ENCODE measurements around the gene NEU3.
A peak's percentile ranks its signal among the peaks of the same experiment; 100 is the strongest.

The NEU3 gene, protein sequence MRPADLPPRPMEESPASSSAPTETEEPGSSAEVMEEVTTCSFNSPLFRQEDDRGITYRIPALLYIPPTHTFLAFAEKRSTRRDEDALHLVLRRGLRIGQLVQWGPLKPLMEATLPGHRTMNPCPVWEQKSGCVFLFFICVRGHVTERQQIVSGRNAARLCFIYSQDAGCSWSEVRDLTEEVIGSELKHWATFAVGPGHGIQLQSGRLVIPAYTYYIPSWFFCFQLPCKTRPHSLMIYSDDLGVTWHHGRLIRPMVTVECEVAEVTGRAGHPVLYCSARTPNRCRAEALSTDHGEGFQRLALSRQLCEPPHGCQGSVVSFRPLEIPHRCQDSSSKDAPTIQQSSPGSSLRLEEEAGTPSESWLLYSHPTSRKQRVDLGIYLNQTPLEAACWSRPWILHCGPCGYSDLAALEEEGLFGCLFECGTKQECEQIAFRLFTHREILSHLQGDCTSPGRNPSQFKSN

DNA sequence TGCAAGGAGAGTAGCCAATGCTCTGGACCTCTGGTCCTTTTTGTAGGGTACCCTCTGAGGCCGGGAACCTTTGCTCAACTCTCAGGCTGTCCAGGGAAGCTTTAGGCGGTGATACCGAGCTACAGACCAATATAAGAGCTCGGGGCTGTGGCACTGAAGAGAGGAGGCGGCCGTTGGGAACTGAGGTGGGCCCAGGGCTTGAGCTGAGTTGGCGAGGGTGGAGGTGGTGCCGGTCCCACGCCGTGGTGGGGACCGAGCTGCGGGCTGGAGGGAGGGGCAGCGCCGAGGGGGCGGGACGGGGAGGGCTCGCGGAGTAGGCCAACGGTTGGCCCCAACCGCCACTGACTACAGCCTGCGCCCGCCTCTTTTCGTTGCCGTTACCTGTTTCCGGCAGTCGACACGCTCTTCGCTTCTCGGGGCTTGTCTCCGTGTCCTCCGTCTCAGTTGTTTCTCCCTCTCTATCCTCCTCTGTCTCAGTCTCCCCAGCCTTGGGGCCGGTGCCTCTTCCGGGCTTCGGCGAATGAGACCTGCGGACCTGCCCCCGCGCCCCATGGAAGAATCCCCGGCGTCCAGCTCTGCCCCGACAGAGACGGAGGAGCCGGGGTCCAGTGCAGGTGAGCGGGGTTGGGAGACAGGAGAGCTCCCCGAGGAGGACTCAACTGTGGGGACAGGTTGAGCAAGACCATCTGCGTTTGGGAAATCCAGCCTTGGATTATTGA is at the start of gene NEU3:
TSS of gene NEU3 (plus strand) at position 393 of the 719 bp plus-strand sequence. CDS start at position 521, 128 bp downstream.
- H3K4me3 ChIP-seq (ENCODE audit: low read depth, low read length), result peak within 1 kb of the TSS; percentile 88
- H3K9me3 ChIP-seq (ENCODE audit: control insufficient read depth, insufficient read depth, low read depth, low read length), result no peaks in the 10 kb centered on the region
- H3K27ac ChIP-seq (ENCODE audit: low read depth, low read length), result 0 out of 2 replicates have a peak within 1 kb of the TSS, but pooled peaks have one; percentile 12
- no peaks in the 10 kb centered on the region for H3K27me3 ChIP-seq (ENCODE audit: control insufficient read depth, insufficient read depth, low read length)
- peaks cover 7% of the 10 kb centered on the region; the same call in 1 of the 2 replicates for H3K4me1 ChIP-seq (ENCODE audit: control insufficient read depth, insufficient read depth, low read length)
- no peaks in the 10 kb centered on the region for H3K36me3 ChIP-seq (ENCODE audit: control insufficient read depth, insufficient read depth, low read length)
- peak within 1 kb of the TSS; percentile 67 for H3K9ac ChIP-seq (ENCODE audit: low read length)

DNA sequence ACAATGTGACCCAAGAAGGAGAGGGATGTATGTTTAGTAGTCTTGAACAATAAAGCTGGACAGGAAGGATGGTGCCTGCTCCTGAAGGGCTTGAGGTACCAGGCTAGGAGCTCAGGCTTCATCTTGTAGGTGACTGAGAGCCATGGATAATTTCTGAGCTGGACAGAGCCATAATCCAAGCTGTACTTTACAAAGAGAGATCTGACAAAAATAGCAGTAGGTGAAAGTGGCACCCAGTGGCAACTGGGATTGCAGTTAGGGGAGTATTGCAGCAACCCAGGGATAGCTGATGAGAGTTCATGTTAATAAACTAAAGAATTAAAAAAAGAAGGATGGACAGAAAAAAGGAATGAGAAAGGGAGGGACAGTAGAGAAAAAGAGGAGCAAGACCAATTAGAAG is 47.2 kb upstream of the NEU3 start:
- no peaks in the 10 kb centered on the region for H3K9me3 ChIP-seq (ENCODE audit: control insufficient read depth, insufficient read depth, low read depth, low read length)
- no peak overlapping the region for H3K4me3 ChIP-seq (ENCODE audit: low read depth, low read length)
- H3K36me3 ChIP-seq (ENCODE audit: control insufficient read depth, insufficient read depth, low read length), result peaks cover 1% of the 10 kb centered on the region
- no peaks in the 10 kb centered on the region for H3K4me1 ChIP-seq (ENCODE audit: control insufficient read depth, insufficient read depth, low read length)
- H3K9ac ChIP-seq (ENCODE audit: low read length), result no peak overlapping the region
- no peaks in the 10 kb centered on the region for H3K27me3 ChIP-seq (ENCODE audit: control insufficient read depth, insufficient read depth, low read length)
- no peak overlapping the region for H3K27ac ChIP-seq (ENCODE audit: low read depth, low read length)

- Histone ChIP-seq H3K9me3 (ENCODE audit: control insufficient read depth, insufficient read depth, low read depth, low read length) (no peaks in the 10 kb centered on the region), H3K9ac (ENCODE audit: low read length) (no peak overlapping the region), H3K36me3 (ENCODE audit: control insufficient read depth, insufficient read depth, low read length) (no peaks in the 10 kb centered on the region; the same call in 1 of the 2 replicates), H3K4me3 (ENCODE audit: low read depth, low read length) (no peak overlapping the region), H3K27ac (ENCODE audit: low read depth, low read length) (no peak overlapping the region), H3K4me1 (ENCODE audit: control insufficient read depth, insufficient read depth, low read length) (no peaks in the 10 kb centered on the region), H3K27me3 (ENCODE audit: control insufficient read depth, insufficient read depth, low read length) (no peaks in the 10 kb centered on the region)
Measured at GRCh38 chr11:74942073-74942759, 46.5 kb upstream of the NEU3 start.

DNA sequence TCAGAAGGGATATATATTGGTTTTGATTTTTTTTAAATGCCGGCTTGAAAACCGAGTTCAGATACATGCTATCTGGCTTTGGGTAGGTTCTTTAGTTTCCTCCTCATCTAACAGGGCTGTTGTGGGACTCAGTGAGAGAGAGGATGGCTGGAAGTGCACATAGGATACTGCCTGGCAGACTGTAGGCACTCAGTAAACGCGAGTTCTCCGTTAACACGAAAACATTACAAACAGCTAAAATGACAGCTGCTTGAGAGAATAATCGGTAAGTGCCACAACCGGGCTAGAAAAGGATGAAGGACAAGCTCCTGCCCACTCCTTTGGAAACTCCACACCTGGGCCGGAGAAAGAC is 40.2 kb upstream of the NEU3 start:
- Histone ChIP-seq H3K9me3 (ENCODE audit: control insufficient read depth, insufficient read depth, low read depth, low read length) (no peaks in the 10 kb centered on the region), H3K27ac (ENCODE audit: low read depth, low read length) (no peak overlapping the region), H3K4me3 (ENCODE audit: low read depth, low read length) (peak overlapping the region; percentile 84), H3K4me1 (ENCODE audit: control insufficient read depth, insufficient read depth, low read length) (peaks cover 7% of the 10 kb centered on the region; the same call in 1 of the 2 replicates), H3K36me3 (ENCODE audit: control insufficient read depth, insufficient read depth, low read length) (peaks cover 9% of the 10 kb centered on the region; the same call in 1 of the 2 replicates), H3K9ac (ENCODE audit: low read length) (peak overlapping the region; percentile 96), H3K27me3 (ENCODE audit: control insufficient read depth, insufficient read depth, low read length) (no peaks in the 10 kb centered on the region)

GRCh38 chr11:74948898-74949752 is 39.6 kb upstream of the NEU3 start, which contains the start of the genes SPCS2 and XRRA1:
Gene SPCS2, plus strand, starts transcription at chr11:74949266. Its CDS starts 20 bp downstream, at chr11:74949286.
Gene XRRA1, minus strand, starts transcription at chr11:74949091. Its CDS starts 8,213 bp downstream, at chr11:74940878.
- H3K4me1 ChIP-seq (ENCODE audit: control insufficient read depth, insufficient read depth, low read length), result peaks cover 7% of the 10 kb centered on the region; the same call in 1 of the 2 replicates
- peak within 1 kb of the TSS; percentile 84 for H3K4me3 ChIP-seq (ENCODE audit: low read depth, low read length)
- H3K27me3 ChIP-seq (ENCODE audit: control insufficient read depth, insufficient read depth, low read length), result no peaks in the 10 kb centered on the region
- H3K9ac ChIP-seq (ENCODE audit: low read length), result peak within 1 kb of the TSS; percentile 96
- H3K36me3 ChIP-seq (ENCODE audit: control insufficient read depth, insufficient read depth, low read length), result peaks cover 10% of the 10 kb centered on the region
- peak within 1 kb of the TSS; percentile 69 for H3K27ac ChIP-seq (ENCODE audit: low read depth, low read length)
- H3K9me3 ChIP-seq (ENCODE audit: control insufficient read depth, insufficient read depth, low read depth, low read length), result no peaks in the 10 kb centered on the region

- peaks cover 7% of the 10 kb centered on the region; the same call in 1 of the 2 replicates for H3K4me1 ChIP-seq (ENCODE audit: control insufficient read depth, insufficient read depth, low read length)
- no peaks in the 10 kb centered on the region for H3K9me3 ChIP-seq (ENCODE audit: control insufficient read depth, insufficient read depth, low read depth, low read length)
- H3K36me3 ChIP-seq (ENCODE audit: control insufficient read depth, insufficient read depth, low read length), result peaks cover 14% of the 10 kb centered on the region
- H3K4me3 ChIP-seq (ENCODE audit: low read depth, low read length), result peak overlapping the region; percentile 84
- 0 out of 2 replicates have a peak overlapping the region, but pooled peaks have one; percentile 69 for H3K27ac ChIP-seq (ENCODE audit: low read depth, low read length)
- H3K9ac ChIP-seq (ENCODE audit: low read length), result peak overlapping the region; percentile 96
- no peaks in the 10 kb centered on the region for H3K27me3 ChIP-seq (ENCODE audit: control insufficient read depth, insufficient read depth, low read length)
Measured at GRCh38 chr11:74949753-74950137, 39.0 kb upstream of the NEU3 start.

DNA sequence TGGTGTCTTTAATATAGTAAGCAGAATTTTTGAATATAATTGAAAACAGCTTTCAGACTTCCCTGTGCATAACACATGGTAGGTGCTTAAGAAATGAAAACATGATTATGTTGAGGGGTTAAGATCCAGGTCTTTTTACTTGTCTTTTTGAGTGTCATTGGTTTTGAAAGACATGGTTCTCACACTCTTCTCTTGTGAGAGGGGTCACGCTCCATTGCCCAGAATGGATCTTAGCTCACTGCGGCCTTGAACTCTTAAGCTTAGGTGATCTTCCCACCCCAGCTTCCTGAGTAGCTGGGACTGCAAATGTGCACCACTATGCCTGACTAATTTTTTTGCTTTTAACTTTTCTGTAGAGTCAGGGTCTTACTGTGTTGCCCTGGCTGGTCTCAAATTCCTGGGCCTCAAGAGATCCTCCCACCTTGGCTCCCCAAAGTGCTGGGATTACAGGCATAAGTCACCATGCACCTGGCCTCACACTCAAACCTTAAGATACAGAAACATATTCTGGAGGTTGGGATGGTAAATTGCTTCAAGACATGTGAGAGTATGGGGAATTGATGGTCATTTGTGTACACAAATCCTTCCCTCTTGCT is 38.3 kb upstream of the NEU3 start:
- no peak overlapping the region for H3K27ac ChIP-seq (ENCODE audit: low read depth, low read length)
- H3K36me3 ChIP-seq (ENCODE audit: control insufficient read depth, insufficient read depth, low read length), result peaks cover 14% of the 10 kb centered on the region
- H3K27me3 ChIP-seq (ENCODE audit: control insufficient read depth, insufficient read depth, low read length), result no peaks in the 10 kb centered on the region
- peak overlapping the region; percentile 96 for H3K9ac ChIP-seq (ENCODE audit: low read length)
- peak overlapping the region; percentile 84 for H3K4me3 ChIP-seq (ENCODE audit: low read depth, low read length)
- no peaks in the 10 kb centered on the region for H3K9me3 ChIP-seq (ENCODE audit: control insufficient read depth, insufficient read depth, low read depth, low read length)
- H3K4me1 ChIP-seq (ENCODE audit: control insufficient read depth, insufficient read depth, low read length), result peaks cover 7% of the 10 kb centered on the region; the same call in 1 of the 2 replicates

DNA sequence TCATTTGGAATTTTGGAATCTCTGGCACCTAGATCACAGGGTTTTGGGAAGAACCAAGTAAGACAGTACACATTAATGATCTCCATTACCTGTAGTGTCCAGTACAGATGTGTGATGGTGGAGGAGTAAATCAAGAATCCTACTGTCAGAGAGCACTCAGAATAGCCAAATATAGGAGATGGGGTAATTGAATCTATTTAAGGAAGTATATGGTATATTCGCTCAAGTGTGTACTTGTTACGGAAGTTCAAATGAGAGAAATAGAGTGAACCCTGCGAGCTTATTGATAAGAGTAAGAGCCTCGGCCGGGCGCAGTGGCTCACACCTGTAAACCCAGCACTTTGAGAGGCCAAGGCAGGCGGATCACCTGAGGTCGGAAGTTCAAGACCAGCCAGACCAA is 37.5 kb upstream of the NEU3 start:
- Histone ChIP-seq H3K27ac (ENCODE audit: low read depth, low read length) (no peak overlapping the region), H3K36me3 (ENCODE audit: control insufficient read depth, insufficient read depth, low read length) (peaks cover 14% of the 10 kb centered on the region), H3K4me3 (ENCODE audit: low read depth, low read length) (0 out of 2 replicates have a peak overlapping the region, but pooled peaks have one; percentile 84), H3K27me3 (ENCODE audit: control insufficient read depth, insufficient read depth, low read length) (no peaks in the 10 kb centered on the region), H3K9ac (ENCODE audit: low read length) (no peak overlapping the region), H3K4me1 (ENCODE audit: control insufficient read depth, insufficient read depth, low read length) (peaks cover 7% of the 10 kb centered on the region; the same call in 1 of the 2 replicates), H3K9me3 (ENCODE audit: control insufficient read depth, insufficient read depth, low read depth, low read length) (no peaks in the 10 kb centered on the region)

- Histone ChIP-seq H3K4me3 (ENCODE audit: low read depth, low read length) (no peak overlapping the region), H3K36me3 (ENCODE audit: control insufficient read depth, insufficient read depth, low read length) (peaks cover 14% of the 10 kb centered on the region), H3K27me3 (ENCODE audit: control insufficient read depth, insufficient read depth, low read length) (no peaks in the 10 kb centered on the region), H3K27ac (ENCODE audit: low read depth, low read length) (no peak overlapping the region), H3K4me1 (ENCODE audit: control insufficient read depth, insufficient read depth, low read length) (peaks cover 7% of the 10 kb centered on the region; the same call in 1 of the 2 replicates), H3K9me3 (ENCODE audit: control insufficient read depth, insufficient read depth, low read depth, low read length) (no peaks in the 10 kb centered on the region), H3K9ac (ENCODE audit: low read length) (no peak overlapping the region)
Measured at GRCh38 chr11:74952752-74953151, 36.0 kb upstream of the NEU3 start.
